ENCODE data around the gene CCDC57.
"Not testable (repeated sequence)": the region's sequence is repeated elsewhere in the genome, so short reads cannot be mapped to it uniquely, and the experiment has no call there.

The CCDC57 gene

GRCh38 chr17:82223517-82223916 is 10.9 kb upstream of the CCDC57 start:
- DNase-seq (ENCODE audit: low spot score), result no peak

GRCh38 chr17:82222816-82223215 is 10.2 kb upstream of the CCDC57 start:
- no peak for DNase-seq (ENCODE audit: low spot score)

- no peak for DNase-seq (ENCODE audit: low spot score)
Observed at GRCh38 chr17:82221341-82221902, 8.8 kb upstream of the CCDC57 start.

GRCh38 chr17:82219753-82220709 is 7.4 kb upstream of the CCDC57 start:
- no peak for DNase-seq (ENCODE audit: low spot score)

- DNase-seq (ENCODE audit: low spot score), result no peak
Observed at GRCh38 chr17:82219083-82219482, 6.4 kb upstream of the CCDC57 start.

GRCh38 chr17:82218349-82219075 is 5.9 kb upstream of the CCDC57 start:
- DNase-seq (ENCODE audit: low spot score), result no peak

- DNase-seq (ENCODE audit: low spot score), result no peak
Observed at GRCh38 chr17:82217530-82218204, 5.0 kb upstream of the CCDC57 start.

GRCh38 chr17:82217120-82217529 is 4.5 kb upstream of the CCDC57 start:
- no peak for DNase-seq (ENCODE audit: low spot score)

GRCh38 chr17:82216301-82217119 is 3.9 kb upstream of the CCDC57 start:
- peak; percentile 45 for DNase-seq (ENCODE audit: low spot score)

- DNase-seq (ENCODE audit: low spot score), result no peak
Observed at GRCh38 chr17:82215972-82216300, 3.3 kb upstream of the CCDC57 start.

GRCh38 chr17:82215095-82215971 is 2.7 kb upstream of the CCDC57 start:
- DNase-seq (ENCODE audit: low spot score), result no peak

- DNase-seq (ENCODE audit: low spot score), result no peak
Observed at GRCh38 chr17:82214012-82214628, 1.5 kb upstream of the CCDC57 start.

- peak; percentile 57 for DNase-seq (ENCODE audit: low spot score)
Observed at GRCh38 chr17:82213251-82214011, 789 bp upstream of the CCDC57 start.

GRCh38 chr17:82210655-82211054 is 2.0 kb downstream of the CCDC57 start:
- not testable (repeated sequence) for DNase-seq (ENCODE audit: low spot score)

GRCh38 chr17:82205720-82206508 is 6.7 kb downstream of the CCDC57 start:
- DNase-seq (ENCODE audit: low spot score), result peak; percentile 83

- DNase-seq (ENCODE audit: low spot score), result peak; percentile 20
Observed at GRCh38 chr17:82204831-82205719, 7.6 kb downstream of the CCDC57 start.

- no peak for DNase-seq (ENCODE audit: low spot score)
Observed at GRCh38 chr17:82203920-82204319, 8.7 kb downstream of the CCDC57 start.

Data from CD4-positive, alpha-beta T cell treated with Interleukin-2 at 100 ng/mL for 4 hours (primary cell).